Measurements from ENCODE around the gene C1QTNF4.

The C1QTNF4 gene

GRCh38 chr11:47545298-47545697, 48.9 kb downstream of the C1QTNF4 start:
- no peak for DNase-seq (ENCODE audit: low read depth, low spot score)
- H3K4me3 ChIP-seq (ENCODE audit: low read length) = no peak overlapping the region

- no peak overlapping the region for H3K4me3 ChIP-seq (ENCODE audit: low read length)
- no peak for DNase-seq (ENCODE audit: low read depth, low spot score)
These were observed 53.1 kb downstream of the C1QTNF4 start for GRCh38 chr11:47541070-47541469.

GRCh38 chr11:47539681-47540039, 54.6 kb downstream of the C1QTNF4 start:
- no peak for DNase-seq (ENCODE audit: low read depth, low spot score)

More at GRCh38 chr11:47539681-47540039, 54.6 kb downstream of the C1QTNF4 start:
- no peak overlapping the region for H3K4me3 ChIP-seq (ENCODE audit: low read length)
